Natural killer cell (primary cell): ENCODE data around the gene EPS8. TPM values are rescaled to one million over a fixed set of nuclear protein-coding genes. Genes with fewer than 3 reads are reported as not detected.

Source experiments
- ATAC-seq, 3 donors: fragments of 150-1000 bp in 2 of 3; fragments of 200-7000 bp in 1 of 3; cut with Tn5 transposase; 1 replicate in 1 of 3; 2 replicates in 2 of 3; pipeline ENCODE4 v1.10.0; 2021; ENCODE audit warnings: mild to moderate bottlenecking in 2 of 3, moderate library complexity in 2 of 3
- DNase-seq, 2 donors: peaks; one replicate each; pipeline versions ENCODE4 v3.0.0 to v3.0.0-alpha.2; 2013 to 2021; ENCODE audit warnings: mixed read lengths in 1 of 2
- H3K27ac ChIP-seq: one replicate; pipeline ENCODE4 v1.5.1; 2013; ENCODE audit warnings: mild to moderate bottlenecking, low read length
- H3K27me3 ChIP-seq: one replicate; pipeline ENCODE4 v1.6.1; 2013; ENCODE audit warnings: low read length; ENCODE audit not compliant: control insufficient read depth, insufficient read depth
- H3K36me3 ChIP-seq: one replicate; pipeline ENCODE4 v1.6.1; 2013; ENCODE audit warnings: low read length; ENCODE audit not compliant: control insufficient read depth, insufficient read depth
- H3K4me1 ChIP-seq: one replicate; pipeline ENCODE4 v1.6.1; 2013; ENCODE audit warnings: low read length; ENCODE audit not compliant: control insufficient read depth, insufficient read depth
- H3K4me3 ChIP-seq: one replicate; pipeline ENCODE4 v1.5.1; 2013; ENCODE audit warnings: low read length
- H3K9me3 ChIP-seq: one replicate; pipeline ENCODE4 v1.6.1; 2013; ENCODE audit warnings: low read length; ENCODE audit not compliant: control insufficient read depth, insufficient read depth
- H3K27ac Mint-ChIP-seq, 2 donors: one replicate each; pipeline ENCODE4 v1.8.0; 2022; ENCODE audit warnings: mild to moderate bottlenecking in 2 of 2, mixed read lengths in 2 of 2, moderate library complexity in 1 of 2
- H3K27me3 Mint-ChIP-seq, 2 donors: one replicate each; pipeline ENCODE4 v1.8.0; 2022; ENCODE audit warnings: low read depth in 2 of 2, mixed read lengths in 2 of 2
- H3K36me3 Mint-ChIP-seq: one replicate; pipeline ENCODE4 v1.8.0; 2022; ENCODE audit warnings: mixed read lengths
- H3K4me1 Mint-ChIP-seq, 2 donors: one replicate each; pipeline ENCODE4 v1.8.0; 2022; ENCODE audit warnings: mixed read lengths in 2 of 2
- H3K4me3 Mint-ChIP-seq: one replicate; pipeline ENCODE4 v1.8.0; 2022; ENCODE audit warnings: mild to moderate bottlenecking, moderate library complexity, mixed read lengths
- H3K9me3 Mint-ChIP-seq, 2 donors: one replicate each; pipeline ENCODE4 v1.8.0; 2022; ENCODE audit warnings: mixed read lengths in 2 of 2
- WGBS: methylation state at CpG from one replicate; pipeline ENCODE4 v1.1.7; 2013; ENCODE audit warnings: missing lambda C conversion rate; ENCODE audit not compliant: insufficient coverage; 5-methylcytosine and 5-hydroxymethylcytosine counted together
- intact Hi-C: fragments of 100-400 bp; cut with micrococcal nuclease; formaldehyde crosslinking; loops from one replicate; pipeline ENCODE4 v1.14.2; 2022
- total RNA-seq, 4 donors: library from RNA; stranded (reverse); fragments of 120-200 nt in 1 of 4; gene quantifications; one replicate each; pipeline versions ENCODE4 v1.2.3 to v1.2.4, GENCODE V29; 2013 to 2022
- TF ChIP-seq, protein P1 (sequence below): fragments of 200-600 bp; IDR thresholded peaks from one replicate; pipeline ENCODE4 v1.8.0; 2022; ENCODE audit warnings: antibody characterized with exemption

The EPS8 gene
- total RNA-seq, 3 donors from 2014 or later (not counting 1 experiment from before 2014, with no cell fraction given): 1.5 to 2.6 (median 1.5) TPM

DNA sequence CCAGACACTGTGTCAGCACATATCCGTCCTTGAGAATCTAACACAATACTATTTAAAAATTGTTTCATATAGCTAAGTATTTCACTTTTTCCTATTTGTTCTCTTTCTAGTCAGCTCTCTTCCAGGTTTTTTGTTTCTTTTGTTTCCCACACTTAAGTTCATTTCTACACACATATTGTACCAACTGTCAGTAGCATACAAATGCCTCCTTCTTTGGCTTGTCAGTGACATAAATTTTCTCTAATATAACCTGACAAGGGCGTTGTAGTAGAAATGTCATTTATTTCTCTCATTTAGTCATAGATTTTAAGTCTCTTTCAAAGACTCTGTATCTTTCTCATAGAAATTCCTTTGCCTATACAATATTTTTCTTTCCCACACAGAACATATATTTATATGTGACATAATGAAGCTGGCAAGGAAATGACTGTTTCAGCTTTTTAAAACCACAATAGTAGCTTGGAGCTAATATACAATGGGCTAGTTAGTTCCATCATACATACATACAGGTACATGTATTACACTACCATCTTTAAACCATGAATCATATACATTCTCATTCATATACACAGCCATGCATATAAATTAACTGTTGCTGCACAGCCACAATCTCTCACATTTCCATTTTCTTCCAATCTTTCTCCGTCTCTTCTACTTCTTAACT is 42.3 kb upstream of the EPS8 start:
- Histone ChIP-seq H3K36me3 (no peaks in the 10 kb centered on the region), H3K9me3 (no peaks in the 10 kb centered on the region), H3K4me3 (no peak overlapping the region), H3K4me1 (no peaks in the 10 kb centered on the region), H3K27me3 (no peaks in the 10 kb centered on the region), H3K27ac (no peak overlapping the region)
- no peaks in the 10 kb centered on the region for H3K36me3 Mint-ChIP-seq
- TF ChIP-seq, protein P1, sequence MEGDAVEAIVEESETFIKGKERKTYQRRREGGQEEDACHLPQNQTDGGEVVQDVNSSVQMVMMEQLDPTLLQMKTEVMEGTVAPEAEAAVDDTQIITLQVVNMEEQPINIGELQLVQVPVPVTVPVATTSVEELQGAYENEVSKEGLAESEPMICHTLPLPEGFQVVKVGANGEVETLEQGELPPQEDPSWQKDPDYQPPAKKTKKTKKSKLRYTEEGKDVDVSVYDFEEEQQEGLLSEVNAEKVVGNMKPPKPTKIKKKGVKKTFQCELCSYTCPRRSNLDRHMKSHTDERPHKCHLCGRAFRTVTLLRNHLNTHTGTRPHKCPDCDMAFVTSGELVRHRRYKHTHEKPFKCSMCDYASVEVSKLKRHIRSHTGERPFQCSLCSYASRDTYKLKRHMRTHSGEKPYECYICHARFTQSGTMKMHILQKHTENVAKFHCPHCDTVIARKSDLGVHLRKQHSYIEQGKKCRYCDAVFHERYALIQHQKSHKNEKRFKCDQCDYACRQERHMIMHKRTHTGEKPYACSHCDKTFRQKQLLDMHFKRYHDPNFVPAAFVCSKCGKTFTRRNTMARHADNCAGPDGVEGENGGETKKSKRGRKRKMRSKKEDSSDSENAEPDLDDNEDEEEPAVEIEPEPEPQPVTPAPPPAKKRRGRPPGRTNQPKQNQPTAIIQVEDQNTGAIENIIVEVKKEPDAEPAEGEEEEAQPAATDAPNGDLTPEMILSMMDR: no peak
- no peak overlapping the region for H3K27ac Mint-ChIP-seq
- ATAC-seq: no peak
- DNase-seq: no peak
- no peaks in the 10 kb centered on the region for H3K4me1 Mint-ChIP-seq
- no peaks in the 10 kb centered on the region for H3K9me3 Mint-ChIP-seq
- no peak overlapping the region for H3K4me3 Mint-ChIP-seq
- intact Hi-C loops: no loop called here
- H3K27me3 Mint-ChIP-seq: peaks cover 0 to 18% of the 10 kb centered on the region in 2 donors
- WGBS: 82% methylated on average over 2 of the region's 3 CpGs

DNA sequence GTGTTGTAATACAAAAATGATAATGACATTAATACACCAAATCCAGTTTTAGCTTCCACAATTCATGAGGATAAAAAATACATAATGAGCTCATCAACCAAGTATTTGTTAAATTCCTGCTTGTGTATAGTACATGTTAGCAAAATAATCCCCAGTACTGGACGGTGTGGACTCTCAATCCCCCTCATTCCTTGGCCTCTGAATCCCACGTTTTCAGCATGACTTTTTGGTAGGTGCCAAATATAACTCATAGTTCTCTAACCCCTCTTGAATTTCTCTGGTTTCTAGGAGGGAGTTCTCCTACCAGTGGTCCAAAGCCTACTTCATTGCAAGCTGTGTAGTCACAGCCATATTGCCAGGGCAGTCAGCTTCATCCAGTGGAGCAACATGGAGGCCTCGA is 41.4 kb upstream of the EPS8 start:
- no peaks in the 10 kb centered on the region for H3K4me1 Mint-ChIP-seq
- no peaks in the 10 kb centered on the region for H3K27me3 ChIP-seq
- intact Hi-C loops: no loop called here

DNA sequence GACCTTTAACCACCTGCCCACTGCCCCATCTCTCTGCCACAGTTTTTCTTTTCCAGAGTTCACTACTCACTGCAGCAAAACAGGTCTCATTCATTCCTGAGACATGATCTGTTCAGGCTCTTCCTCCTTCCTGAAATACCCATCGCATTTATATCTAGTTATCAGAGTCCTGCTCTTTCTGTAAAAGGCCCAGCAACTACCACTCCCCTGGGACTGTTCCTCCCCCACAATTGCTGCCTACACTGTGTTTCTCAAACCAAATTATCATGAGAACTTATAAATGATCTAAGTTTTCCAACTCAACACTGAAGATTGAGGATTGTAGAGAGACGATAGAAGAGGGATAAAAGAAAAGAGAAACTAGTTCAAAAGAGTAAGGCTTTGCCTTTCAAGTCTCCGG is 40.8 kb upstream of the EPS8 start:
- H3K4me3 ChIP-seq: no peak overlapping the region
- no peaks in the 10 kb centered on the region for H3K4me1 Mint-ChIP-seq
- H3K27me3 Mint-ChIP-seq: peaks cover 0 to 18% of the 10 kb centered on the region in 2 donors
- H3K4me3 Mint-ChIP-seq: no peak overlapping the region
- H3K36me3 Mint-ChIP-seq: no peaks in the 10 kb centered on the region
- DNase-seq (no peak), ATAC-seq (no peak)
- intact Hi-C loops: no loop called here
- no peaks in the 10 kb centered on the region for H3K36me3 ChIP-seq
- no peaks in the 10 kb centered on the region for H3K9me3 ChIP-seq
- no peaks in the 10 kb centered on the region for H3K27me3 ChIP-seq
- no peaks in the 10 kb centered on the region for H3K9me3 Mint-ChIP-seq
- TF ChIP-seq, protein P1: no peak
- 86% methylated on average over 3 of the region's 3 CpGs for WGBS
- no peak overlapping the region for H3K27ac ChIP-seq
- H3K27ac Mint-ChIP-seq: no peak overlapping the region
- H3K4me1 ChIP-seq: no peaks in the 10 kb centered on the region

More for the DNA sequence above, 41.4 kb upstream of the EPS8 start:
- no peak overlapping the region for H3K27ac ChIP-seq
- WGBS: 93% methylated on average over 3 of the region's 3 CpGs
- no peaks in the 10 kb centered on the region for H3K9me3 Mint-ChIP-seq
- peaks cover 0 to 18% of the 10 kb centered on the region in 2 donors for H3K27me3 Mint-ChIP-seq
- H3K9me3 ChIP-seq: no peaks in the 10 kb centered on the region
- TF ChIP-seq, protein P1: no peak
- no peak overlapping the region for H3K4me3 ChIP-seq
- H3K27ac Mint-ChIP-seq: no peak overlapping the region
- no peaks in the 10 kb centered on the region for H3K36me3 ChIP-seq
- no peak overlapping the region for H3K4me3 Mint-ChIP-seq
- no peak for ATAC-seq
- no peaks in the 10 kb centered on the region for H3K36me3 Mint-ChIP-seq
- no peak for DNase-seq
- no peaks in the 10 kb centered on the region for H3K4me1 ChIP-seq

DNA sequence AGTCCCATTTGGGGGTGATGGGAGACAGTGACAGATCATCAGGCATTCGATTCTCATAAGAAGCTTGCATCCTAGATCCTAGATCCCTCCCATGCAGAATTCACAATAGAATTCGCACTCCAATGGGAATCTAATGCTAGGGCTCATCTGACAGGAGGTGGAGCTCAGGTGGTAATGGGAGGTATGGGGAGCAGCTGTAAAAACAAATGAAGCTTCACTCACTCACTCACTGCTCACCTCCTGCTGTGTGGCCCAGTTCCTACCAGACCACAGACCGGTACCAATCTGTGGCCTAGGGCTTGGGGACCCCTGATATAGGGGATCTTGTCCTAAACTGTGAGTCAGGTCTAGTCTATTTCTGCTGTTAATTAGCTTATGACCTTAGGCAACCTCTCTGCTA is 40.1 kb upstream of the EPS8 start:
- Mint-ChIP-seq H3K4me1 (no peaks in the 10 kb centered on the region), H3K27ac (no peak overlapping the region), H3K36me3 (no peaks in the 10 kb centered on the region), H3K27me3 (peaks cover 0 to 18% of the 10 kb centered on the region in 2 donors), H3K4me3 (no peak overlapping the region), H3K9me3 (no peaks in the 10 kb centered on the region)
- 85% methylated on average over 3 of the region's 3 CpGs for WGBS
- H3K27ac ChIP-seq: no peak overlapping the region
- H3K36me3 ChIP-seq: no peaks in the 10 kb centered on the region
- H3K4me1 ChIP-seq: no peaks in the 10 kb centered on the region
- no peak overlapping the region for H3K4me3 ChIP-seq
- DNase-seq (no peak), ATAC-seq (no peak)
- TF ChIP-seq, protein P1: no peak
- intact Hi-C loops: no loop called here
- H3K27me3 ChIP-seq: no peaks in the 10 kb centered on the region
- no peaks in the 10 kb centered on the region for H3K9me3 ChIP-seq
